HUES64 (cell line): ENCODE data around the gene PANK1.

ENCODE experiments used
- H3K27ac ChIP-seq: 2 replicates; pipeline ENCODE4 v1.7.0; 2013; ENCODE audit warnings: low read depth, low read length, inconsistent platforms
- H3K27me3 ChIP-seq: 2 replicates; pipeline ENCODE4 v1.6.1; 2013; ENCODE audit warnings: mild to moderate bottlenecking, low read length; ENCODE audit not compliant: insufficient read depth
- H3K36me3 ChIP-seq: 2 replicates; pipeline ENCODE4 v1.6.1; 2013; ENCODE audit warnings: mild to moderate bottlenecking, low read length; ENCODE audit not compliant: insufficient read depth
- H3K4me1 ChIP-seq: 2 replicates; pipeline ENCODE4 v1.6.1; 2013; ENCODE audit warnings: mild to moderate bottlenecking, low read length, moderate library complexity; ENCODE audit not compliant: insufficient read depth
- H3K4me3 ChIP-seq: 2 replicates; pipeline ENCODE4 v1.5.1; 2013; ENCODE audit warnings: mild to moderate bottlenecking, low read length, moderate library complexity
- H3K9ac ChIP-seq: 2 replicates; pipeline ENCODE4 v1.6.1; 2013; ENCODE audit warnings: mild to moderate bottlenecking, low read depth, low read length
- H3K9me3 ChIP-seq: 2 replicates; pipeline ENCODE4 v1.6.1; 2013; ENCODE audit warnings: low read depth, low read length; ENCODE audit not compliant: insufficient read depth
- WGBS: fragments of 150-250, 120-280 bp; methylation state at CpG from one replicate; pipeline ENCODE4 v1.1.7; 2013; ENCODE audit warnings: missing lambda C conversion rate; 5-methylcytosine and 5-hydroxymethylcytosine counted together

Gene PANK1

DNA sequence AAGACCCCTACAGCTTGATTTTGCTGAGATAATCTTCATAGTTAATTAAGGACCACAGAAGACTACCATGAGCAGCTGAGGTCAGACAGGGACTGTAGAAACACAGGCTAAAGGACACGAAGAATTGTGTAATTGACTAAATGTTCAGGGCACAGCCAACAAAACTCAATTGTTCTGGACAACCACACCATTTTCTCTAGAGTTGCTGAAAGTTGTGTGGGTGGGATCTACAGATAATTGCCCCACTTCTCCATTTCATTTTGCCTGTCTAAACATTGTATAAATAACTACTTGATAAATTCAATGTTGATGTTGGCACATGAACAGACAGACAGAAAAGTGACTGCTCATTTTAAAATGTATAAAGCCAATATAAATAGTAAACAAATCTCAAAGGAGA lies 70.7 kb downstream of the PANK1 start:
- Histone ChIP-seq H3K4me1 (no peaks in the 10 kb centered on the region), H3K27me3 (no peaks in the 10 kb centered on the region), H3K9me3 (no peaks in the 10 kb centered on the region), H3K4me3 (no peak overlapping the region), H3K9ac (no peak overlapping the region), H3K36me3 (no peaks in the 10 kb centered on the region), H3K27ac (no peak overlapping the region)
- 100% methylated on average over 1 of the region's 1 CpG for WGBS

DNA sequence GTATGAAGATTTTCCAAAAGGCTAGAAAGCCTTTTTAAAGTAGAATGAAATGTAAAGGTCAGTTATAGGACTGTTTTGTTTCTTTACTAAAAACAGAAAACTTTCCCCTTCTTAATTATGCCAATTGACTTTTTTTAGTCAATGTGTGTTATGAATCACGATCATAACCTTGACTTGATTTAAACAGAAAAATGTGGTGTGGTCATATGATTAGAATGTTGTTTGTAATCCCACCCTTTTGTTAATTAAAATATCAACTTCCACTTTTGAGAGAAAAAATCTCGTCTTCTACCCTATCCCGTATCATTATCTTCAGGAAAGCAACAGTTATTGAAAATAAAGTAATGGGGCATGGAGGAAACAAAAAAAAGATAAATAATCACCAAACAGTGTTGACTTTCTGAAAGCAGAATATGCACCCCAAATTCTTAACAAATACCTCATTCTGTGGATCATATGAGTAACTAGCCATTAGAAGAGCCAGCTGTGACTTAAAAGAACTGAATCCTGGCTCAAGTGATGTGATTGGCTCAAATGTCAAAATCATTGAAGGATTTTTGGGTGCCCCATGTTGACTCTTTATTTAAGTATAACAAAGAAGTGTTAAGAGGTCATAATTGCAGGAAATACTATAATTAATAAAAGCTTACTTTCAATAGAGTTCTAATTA lies 77.3 kb downstream of the PANK1 start:
- H3K4me1 ChIP-seq = peaks cover 7% of the 10 kb centered on the region
- no peak overlapping the region for H3K9ac ChIP-seq
- no peak overlapping the region for H3K4me3 ChIP-seq
- H3K36me3 ChIP-seq = no peaks in the 10 kb centered on the region
- no CpG with 5 or more reads among the region's 3 CpGs for WGBS
- no peaks in the 10 kb centered on the region for H3K27me3 ChIP-seq
- H3K9me3 ChIP-seq = no peaks in the 10 kb centered on the region
- no peak overlapping the region for H3K27ac ChIP-seq

GRCh38 chr10:89566992-89567391 lies 78.0 kb downstream of the PANK1 start:
- Histone ChIP-seq H3K27ac (no peak overlapping the region), H3K9me3 (no peaks in the 10 kb centered on the region), H3K4me3 (no peak overlapping the region), H3K27me3 (no peaks in the 10 kb centered on the region), H3K4me1 (peaks cover 14% of the 10 kb centered on the region), H3K36me3 (no peaks in the 10 kb centered on the region), H3K9ac (no peak overlapping the region)
- 63% methylated on average over 2 of the region's 3 CpGs for WGBS

GRCh38 chr10:89566095-89566950 lies 78.7 kb downstream of the PANK1 start:
- Histone ChIP-seq H3K9me3 (no peaks in the 10 kb centered on the region), H3K4me1 (peaks cover 20% of the 10 kb centered on the region), H3K27me3 (no peaks in the 10 kb centered on the region), H3K27ac (no peak overlapping the region), H3K4me3 (no peak overlapping the region), H3K9ac (no peak overlapping the region), H3K36me3 (no peaks in the 10 kb centered on the region)
- 91% methylated on average over 10 of the region's 10 CpGs for WGBS

DNA sequence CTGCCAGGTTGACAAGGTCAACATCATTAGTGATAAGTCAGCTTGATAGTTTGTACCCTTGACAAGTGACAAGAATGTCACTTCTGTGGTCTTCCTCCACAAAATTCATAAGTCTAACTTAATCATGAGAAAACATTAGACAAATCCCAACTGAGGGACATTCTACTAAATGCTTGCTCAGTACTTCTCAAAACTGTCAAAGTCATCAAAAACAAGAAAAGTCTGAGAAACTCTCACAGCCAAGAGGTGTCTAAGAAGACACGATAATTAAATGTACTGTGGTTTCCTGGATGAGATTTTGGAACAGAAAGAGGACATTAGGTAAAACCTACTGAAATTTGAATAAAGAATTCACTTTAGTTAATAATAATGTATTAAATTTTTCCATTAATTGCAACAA lies 79.9 kb downstream of the PANK1 start:
- H3K4me3 ChIP-seq = no peak overlapping the region
- H3K27ac ChIP-seq = no peak overlapping the region
- H3K27me3 ChIP-seq = no peaks in the 10 kb centered on the region
- H3K9me3 ChIP-seq = no peaks in the 10 kb centered on the region
- 100% methylated on average over 1 of the region's 1 CpG for WGBS
- H3K36me3 ChIP-seq = no peaks in the 10 kb centered on the region
- peaks cover 20% of the 10 kb centered on the region for H3K4me1 ChIP-seq
- no peak overlapping the region for H3K9ac ChIP-seq

- Histone ChIP-seq H3K9me3 (no peaks in the 10 kb centered on the region), H3K27me3 (no peaks in the 10 kb centered on the region), H3K4me3 (no peak overlapping the region), H3K27ac (no peak overlapping the region), H3K4me1 (peaks cover 20% of the 10 kb centered on the region), H3K9ac (no peak overlapping the region), H3K36me3 (no peaks in the 10 kb centered on the region)
- WGBS = 30% methylated on average over 2 of the region's 2 CpGs
Observed at GRCh38 chr10:89563861-89564478, 81.1 kb downstream of the PANK1 start.

- Histone ChIP-seq H3K27ac (no peak overlapping the region), H3K9ac (no peak overlapping the region), H3K9me3 (no peaks in the 10 kb centered on the region), H3K4me1 (peaks cover 23% of the 10 kb centered on the region), H3K4me3 (no peak overlapping the region), H3K27me3 (no peaks in the 10 kb centered on the region), H3K36me3 (no peaks in the 10 kb centered on the region)
- 96% methylated on average over 3 of the region's 3 CpGs for WGBS
Observed at GRCh38 chr10:89563311-89563710, 81.7 kb downstream of the PANK1 start.

- 88% methylated on average over 1 of the region's 1 CpG for WGBS
- no peak overlapping the region for H3K9ac ChIP-seq
- H3K27ac ChIP-seq = no peak overlapping the region
- H3K9me3 ChIP-seq = no peaks in the 10 kb centered on the region
- H3K4me3 ChIP-seq = no peak overlapping the region
- H3K27me3 ChIP-seq = no peaks in the 10 kb centered on the region
- peaks cover 5% of the 10 kb centered on the region; the same call in 1 of the 2 replicates for H3K4me1 ChIP-seq
- H3K36me3 ChIP-seq = no peaks in the 10 kb centered on the region
Observed at GRCh38 chr10:89556600-89556999, 88.4 kb downstream of the PANK1 start.

DNA sequence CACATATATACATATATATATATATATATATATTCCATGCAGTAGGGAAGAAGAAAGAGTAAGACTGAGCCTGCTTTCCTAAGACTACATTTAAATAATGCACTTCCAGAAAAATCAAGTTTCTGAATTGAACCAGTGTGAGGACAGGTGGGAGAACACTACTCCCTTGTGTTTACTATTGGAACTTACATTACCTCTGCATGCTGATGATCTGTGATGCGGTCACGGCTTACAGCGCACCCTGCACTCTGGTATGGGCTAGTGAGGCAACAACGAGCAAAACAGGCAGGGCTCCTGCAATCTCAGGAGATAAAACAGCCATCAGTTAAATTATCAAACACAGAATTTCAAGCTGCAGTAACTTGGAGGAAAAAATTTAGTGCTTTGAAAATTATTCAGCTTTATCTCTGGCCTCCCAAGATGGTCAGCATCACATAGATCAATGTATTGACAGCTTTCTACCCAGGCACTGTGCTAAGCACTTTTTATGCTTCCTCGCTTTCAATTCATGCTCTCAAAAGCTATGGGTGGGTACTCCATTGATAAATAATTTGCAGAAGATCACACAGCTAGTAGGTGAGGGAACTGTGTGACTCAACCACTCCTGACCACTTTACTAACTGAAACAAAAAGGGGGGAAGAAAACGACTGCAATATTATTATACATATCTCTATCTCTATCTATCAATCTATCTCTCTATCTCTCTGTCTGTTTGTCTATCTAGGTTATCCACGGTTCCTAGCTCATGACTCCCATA lies 89.2 kb downstream of the PANK1 start:
- Histone ChIP-seq H3K36me3 (no peaks in the 10 kb centered on the region), H3K4me1 (peaks cover 3% of the 10 kb centered on the region; the same call in 1 of the 2 replicates), H3K27me3 (no peaks in the 10 kb centered on the region), H3K9me3 (no peaks in the 10 kb centered on the region), H3K9ac (no peak overlapping the region), H3K27ac (no peak overlapping the region), H3K4me3 (no peak overlapping the region)
- WGBS = 90% methylated on average over 6 of the region's 7 CpGs

- WGBS = 89% methylated on average over 1 of the region's 1 CpG
- Histone ChIP-seq H3K4me1 (peaks cover 3% of the 10 kb centered on the region; the same call in 1 of the 2 replicates), H3K4me3 (no peak overlapping the region), H3K9ac (no peak overlapping the region), H3K27ac (no peak overlapping the region), H3K9me3 (no peaks in the 10 kb centered on the region), H3K27me3 (no peaks in the 10 kb centered on the region), H3K36me3 (no peaks in the 10 kb centered on the region)
Observed at GRCh38 chr10:89554433-89554832, 90.6 kb downstream of the PANK1 start.
